Measurements from ENCODE around the gene STARD10. TPM values are rescaled to one million over a fixed set of nuclear protein-coding genes. Genes with fewer than 3 reads are reported as not detected.

Gene STARD10
- total RNA-seq, 1 donor from 2014 or later, result 94.8 TPM

DNA sequence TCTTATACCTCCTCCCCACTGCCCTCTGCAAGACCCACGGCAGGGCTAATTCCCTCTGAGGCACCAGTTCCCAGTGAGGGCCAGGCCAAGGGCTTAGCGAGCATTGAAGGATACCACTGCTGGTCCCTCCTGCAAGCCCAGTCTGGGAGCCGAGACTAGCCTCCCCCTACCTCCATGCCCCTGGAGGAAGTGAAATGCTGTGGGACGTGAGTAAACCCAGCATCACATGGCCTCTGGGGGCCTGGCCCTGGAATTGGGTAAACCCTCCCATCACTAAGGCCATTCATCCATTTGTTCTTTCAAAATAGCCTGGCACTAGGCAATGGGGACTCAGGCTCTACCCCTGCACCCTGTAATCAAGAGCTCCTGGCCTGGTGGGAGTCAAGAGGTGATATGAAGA, 66.3 kb downstream of the STARD10 start:
- no peaks in the 10 kb centered on the region for H3K27me3 ChIP-seq (ENCODE audit: control insufficient read depth, insufficient read depth, low read length)
- no peak for TF ChIP-seq CTCF (IDR thresholded peaks at IDR 0.05; ENCODE audit: insufficient read depth, low read length, poor library complexity, severe bottlenecking)
- DNase-seq (ENCODE audit: low read depth), result no peak
- no peaks in the 10 kb centered on the region for H3K36me3 ChIP-seq (ENCODE audit: control insufficient read depth, insufficient read depth, low read length)
- no peak overlapping the region for H3K4me3 ChIP-seq (ENCODE audit: low read depth, low read length)

- DNase-seq (ENCODE audit: low read depth), result no peak
- no peaks in the 10 kb centered on the region for H3K36me3 ChIP-seq (ENCODE audit: control insufficient read depth, insufficient read depth, low read length)
- no peaks in the 10 kb centered on the region for H3K27me3 ChIP-seq (ENCODE audit: control insufficient read depth, insufficient read depth, low read length)
- H3K4me3 ChIP-seq (ENCODE audit: low read depth, low read length), result no peak overlapping the region
- TF ChIP-seq CTCF (IDR thresholded peaks at IDR 0.05; ENCODE audit: insufficient read depth, low read length, poor library complexity, severe bottlenecking), result no peak
Observed at GRCh38 chr11:72726266-72727220, 67.3 kb downstream of the STARD10 start.

GRCh38 chr11:72725724-72726028, 68.2 kb downstream of the STARD10 start:
- no peaks in the 10 kb centered on the region for H3K36me3 ChIP-seq (ENCODE audit: control insufficient read depth, insufficient read depth, low read length)
- no peak overlapping the region for H3K4me3 ChIP-seq (ENCODE audit: low read depth, low read length)
- H3K27me3 ChIP-seq (ENCODE audit: control insufficient read depth, insufficient read depth, low read length), result no peaks in the 10 kb centered on the region
- no peak for TF ChIP-seq CTCF (IDR thresholded peaks at IDR 0.05; ENCODE audit: insufficient read depth, low read length, poor library complexity, severe bottlenecking)
- DNase-seq (ENCODE audit: low read depth), result no peak

GRCh38 chr11:72724851-72725723, 68.8 kb downstream of the STARD10 start:
- no peak overlapping the region for H3K4me3 ChIP-seq (ENCODE audit: low read depth, low read length)
- DNase-seq (ENCODE audit: low read depth), result peak; percentile 45
- no peaks in the 10 kb centered on the region for H3K36me3 ChIP-seq (ENCODE audit: control insufficient read depth, insufficient read depth, low read length)
- peak; percentile 80 for TF ChIP-seq CTCF (IDR thresholded peaks at IDR 0.05; ENCODE audit: insufficient read depth, low read length, poor library complexity, severe bottlenecking)
- no peaks in the 10 kb centered on the region for H3K27me3 ChIP-seq (ENCODE audit: control insufficient read depth, insufficient read depth, low read length)

DNA sequence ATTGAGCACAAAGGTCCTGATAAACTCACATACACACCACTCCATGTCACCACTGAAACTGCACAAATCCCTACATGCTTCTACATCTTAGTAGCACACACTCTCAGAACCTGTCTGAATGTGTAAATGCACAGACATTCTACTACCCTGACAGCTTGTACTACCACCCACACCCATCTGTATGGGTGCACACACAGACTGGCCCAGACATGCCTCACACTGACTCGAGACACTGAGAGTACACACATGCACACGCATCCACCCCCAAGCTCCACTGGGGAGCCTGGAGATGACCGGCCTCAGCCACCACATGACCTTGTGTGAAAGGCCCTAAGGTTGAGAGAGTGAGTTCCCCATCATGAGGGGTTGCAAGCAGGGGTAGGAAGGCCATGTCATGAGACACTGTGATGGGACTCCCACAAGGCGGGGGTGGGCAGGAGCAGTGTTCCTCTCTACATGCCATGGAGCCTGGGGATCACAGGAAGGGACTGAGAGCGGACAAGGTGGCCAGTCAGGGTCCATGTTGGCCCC, 69.8 kb downstream of the STARD10 start:
- Histone ChIP-seq H3K4me3 (ENCODE audit: low read depth, low read length) (no peak overlapping the region), H3K27me3 (ENCODE audit: control insufficient read depth, insufficient read depth, low read length) (no peaks in the 10 kb centered on the region), H3K36me3 (ENCODE audit: control insufficient read depth, insufficient read depth, low read length) (no peaks in the 10 kb centered on the region)
- TF ChIP-seq CTCF (IDR thresholded peaks at IDR 0.05; ENCODE audit: insufficient read depth, low read length, poor library complexity, severe bottlenecking), result no peak
- no peak for DNase-seq (ENCODE audit: low read depth)

Measured in kidney epithelial cell (primary cell).